Uterus (tissue), 2 donors: ENCODE results near the gene FUS.

Source experiments
- CTCF ChIP-seq, 4 experiments: fragments of 200-600 bp in 2 of 4; fragments of 450-650 bp in 2 of 4; sonication (generic) in 2 of 4; IDR thresholded peaks; one replicate each; pipeline ENCODE4 v1.5.1; 2016 to 2019; ENCODE audit warnings: antibody characterized with exemption in 4 of 4, mild to moderate bottlenecking in 2 of 4, moderate library complexity in 1 of 4
- POLR2A ChIP-seq, 2 donors: fragments of 450-650 bp; IDR thresholded peaks; one replicate each; pipeline ENCODE4 v1.6.1; 2016; ENCODE audit warnings: antibody characterized with exemption in 2 of 2, mild to moderate bottlenecking in 1 of 2, moderate library complexity in 1 of 2

DNA sequence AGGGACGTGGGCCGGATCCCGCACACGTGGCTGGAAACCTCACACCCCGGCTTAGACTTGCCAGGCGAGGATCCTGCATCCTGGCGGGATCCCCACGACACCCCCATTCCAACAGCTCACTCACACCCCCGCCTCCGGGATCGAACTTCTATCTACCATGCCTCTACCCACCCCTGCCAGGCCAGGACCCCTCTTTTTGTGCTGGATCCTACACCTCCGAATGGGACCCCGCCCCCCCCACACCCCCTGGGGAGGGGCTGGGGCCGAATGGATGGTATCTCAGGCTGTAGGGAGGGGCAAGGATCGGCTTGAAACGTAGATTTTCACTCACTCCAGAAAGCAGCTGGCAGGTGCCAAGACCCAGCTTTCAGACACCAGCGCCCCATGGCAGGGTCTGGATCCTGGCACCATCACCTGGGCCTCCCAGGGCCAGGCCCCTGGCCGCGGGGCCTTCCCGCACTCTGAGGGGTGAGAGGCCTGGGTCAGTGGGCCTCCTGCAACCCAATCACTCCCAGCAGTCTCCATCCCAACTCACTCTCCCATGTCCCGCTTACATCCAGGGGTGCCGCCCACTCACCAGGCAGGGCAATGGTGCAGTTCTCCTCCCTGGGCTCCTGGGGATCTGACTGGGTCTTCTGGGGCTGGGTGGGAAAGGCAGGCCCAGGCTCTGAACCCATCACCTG is 36.8 kb upstream of the FUS start:
- no peak for TF ChIP-seq CTCF (IDR thresholded peaks at IDR 0.05)
- TF ChIP-seq POLR2A (IDR thresholded peaks at IDR 0.05), result no peak
